ENCODE results near the gene BUB1B. TPM values are rescaled to one million over a fixed set of nuclear protein-coding genes. Genes with fewer than 3 reads are reported as not detected.

Gene BUB1B
- polyA plus RNA-seq, 1 donor from 2014 or later = 50.0 TPM

DNA sequence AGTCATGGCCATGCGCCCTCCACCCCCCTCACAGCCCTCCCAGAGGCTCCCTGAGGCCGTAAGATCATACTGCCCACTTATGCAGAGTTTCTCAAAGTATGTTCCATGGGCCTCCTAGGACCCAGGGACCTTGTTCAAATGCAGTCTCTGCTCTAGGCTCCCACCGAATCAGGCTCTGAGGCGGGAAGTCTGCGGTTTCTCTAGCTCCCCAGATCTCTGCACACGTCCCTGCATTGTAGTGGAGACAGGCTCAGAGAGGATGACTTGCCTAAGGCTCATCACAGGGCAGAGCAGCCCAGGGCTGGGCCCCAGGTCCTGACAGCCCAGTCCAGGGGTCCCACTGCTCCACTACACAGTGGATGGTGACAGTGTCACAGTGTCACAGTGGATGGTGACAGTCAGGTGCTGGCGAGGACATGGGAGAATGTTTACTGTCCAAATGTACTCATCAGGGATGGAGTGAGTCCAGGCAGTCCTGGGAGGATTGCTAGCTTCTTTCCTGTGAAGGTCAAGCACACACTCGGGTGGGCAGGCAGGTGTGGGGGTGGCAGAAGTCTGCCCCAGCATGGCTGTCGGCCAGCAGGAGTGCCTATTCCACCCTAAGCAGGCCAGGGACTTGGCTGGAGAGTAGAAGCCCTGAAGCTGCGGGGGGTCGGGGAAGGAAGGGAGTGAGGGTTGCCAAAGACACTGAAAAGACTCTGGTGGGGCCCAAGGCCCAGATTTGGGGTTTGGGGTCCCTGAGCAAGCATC, 109.6 kb downstream of the BUB1B start:
- no peaks in the 10 kb centered on the region for H3K9me3 ChIP-seq (ENCODE audit: low read length)
- no peaks in the 10 kb centered on the region for H3K36me3 ChIP-seq (ENCODE audit: insufficient read depth, low read length)

More for the DNA sequence above, 109.6 kb downstream of the BUB1B start:
- Histone ChIP-seq H3K79me2 (replicated peaks; ENCODE audit: insufficient read depth, low read length) (no peaks in the 10 kb centered on the region), H3K9me2 (ENCODE audit: insufficient read depth, low read length) (no peaks in the 10 kb centered on the region), H2AFZ (ENCODE audit: low read depth, low read length) (no peak overlapping the region), H3K4me3 (ENCODE audit: low read length) (no peak overlapping the region), H3K4me2 (ENCODE audit: low read length) (no peak overlapping the region), H3F3A (ENCODE audit: insufficient read depth, low read length, poor library complexity, severe bottlenecking) (no peaks in the 10 kb centered on the region), H3K27me3 (ENCODE audit: insufficient read depth, low read depth, low read length) (no peaks in the 10 kb centered on the region), H4K20me1 (ENCODE audit: insufficient read depth) (no peaks in the 10 kb centered on the region), H3K9ac (ENCODE audit: low read length) (no peak overlapping the region), H3K27ac (ENCODE audit: low read length) (no peak overlapping the region)
- TF ChIP-seq RAD21 (conservative IDR thresholded peaks at IDR 0.05) = no peak
- no peak for TF ChIP-seq TAF1 (IDR thresholded peaks at IDR 0.05; ENCODE audit: low read depth)
- TF ChIP-seq EZH2 (IDR thresholded peaks at IDR 0.05; ENCODE audit: borderline replicate concordance, insufficient read depth, low read length, poor library complexity, severe bottlenecking) = no peak
- TF ChIP-seq POLR2AphosphoS5 (IDR thresholded peaks at IDR 0.05) = no peak
- TF ChIP-seq, protein P1, sequence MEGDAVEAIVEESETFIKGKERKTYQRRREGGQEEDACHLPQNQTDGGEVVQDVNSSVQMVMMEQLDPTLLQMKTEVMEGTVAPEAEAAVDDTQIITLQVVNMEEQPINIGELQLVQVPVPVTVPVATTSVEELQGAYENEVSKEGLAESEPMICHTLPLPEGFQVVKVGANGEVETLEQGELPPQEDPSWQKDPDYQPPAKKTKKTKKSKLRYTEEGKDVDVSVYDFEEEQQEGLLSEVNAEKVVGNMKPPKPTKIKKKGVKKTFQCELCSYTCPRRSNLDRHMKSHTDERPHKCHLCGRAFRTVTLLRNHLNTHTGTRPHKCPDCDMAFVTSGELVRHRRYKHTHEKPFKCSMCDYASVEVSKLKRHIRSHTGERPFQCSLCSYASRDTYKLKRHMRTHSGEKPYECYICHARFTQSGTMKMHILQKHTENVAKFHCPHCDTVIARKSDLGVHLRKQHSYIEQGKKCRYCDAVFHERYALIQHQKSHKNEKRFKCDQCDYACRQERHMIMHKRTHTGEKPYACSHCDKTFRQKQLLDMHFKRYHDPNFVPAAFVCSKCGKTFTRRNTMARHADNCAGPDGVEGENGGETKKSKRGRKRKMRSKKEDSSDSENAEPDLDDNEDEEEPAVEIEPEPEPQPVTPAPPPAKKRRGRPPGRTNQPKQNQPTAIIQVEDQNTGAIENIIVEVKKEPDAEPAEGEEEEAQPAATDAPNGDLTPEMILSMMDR (IDR thresholded peaks at IDR 0.05; ENCODE audit: poor library complexity, severe bottlenecking) = no peak
- no peak for TF ChIP-seq EP300 (conservative IDR thresholded peaks at IDR 0.05; ENCODE audit: poor library complexity, severe bottlenecking)
- TF ChIP-seq MXI1 (conservative IDR thresholded peaks at IDR 0.05; ENCODE audit: poor library complexity, severe bottlenecking) = no peak
- no peak for TF ChIP-seq SMC3 (conservative IDR thresholded peaks at IDR 0.05; ENCODE audit: poor library complexity)
- TF ChIP-seq REST (IDR thresholded peaks at IDR 0.05; ENCODE audit: borderline replicate concordance) = no peak

Other genes starting within 250 kb of the BUB1B start
- 8.3 and 9.8 TPM in 2 replicates for gene GPR176, start 240.8 kb upstream of the BUB1B start, polyA plus RNA-seq
- gene EIF2AK4, start 227.0 kb upstream of the BUB1B start, polyA plus RNA-seq = 9.9 and 28.0 TPM in 2 replicates
- 385 and 490 TPM in 2 replicates for gene SRP14, start 121.9 kb upstream of the BUB1B start, polyA plus RNA-seq
- 5.7 and 5.8 TPM in 2 replicates for gene BMF, start 52.2 kb upstream of the BUB1B start, polyA plus RNA-seq
- gene PAK6, start 78.0 kb downstream of the BUB1B start, polyA plus RNA-seq = 32.4 and 38.9 TPM in 2 replicates
- gene ANKRD63, start 122.0 kb downstream of the BUB1B start, polyA plus RNA-seq = 2.1 TPM in 1 of 2 replicates, not detected in the other
- 7.4 and 9.2 TPM in 2 replicates for gene PLCB2, start 146.9 kb downstream of the BUB1B start, polyA plus RNA-seq
- gene INAFM2, start 162.6 kb downstream of the BUB1B start, polyA plus RNA-seq = 14.8 and 15.7 TPM in 2 replicates
- gene CCDC9B, start 179.9 kb downstream of the BUB1B start, polyA plus RNA-seq = not detected in 2 replicates
- gene PHGR1, start 190.0 kb downstream of the BUB1B start, polyA plus RNA-seq = not detected in 2 replicates
- gene DISP2, start 197.2 kb downstream of the BUB1B start, polyA plus RNA-seq = 5.0 and 26.0 TPM in 2 replicates
- gene KNSTRN, start 221.7 kb downstream of the BUB1B start, polyA plus RNA-seq = 34.6 and 38.3 TPM in 2 replicates
- 28.6 and 36.1 TPM in 2 replicates for gene IVD, start 244.7 kb downstream of the BUB1B start, polyA plus RNA-seq